GM12891 (cell line): ENCODE measurements around the gene HOXD4.

Experiments used
- PAX5 ChIP-seq: IDR thresholded peaks from 2 replicates; pipeline ENCODE4 v1.6.1; 2011; ENCODE audit warnings: low read length, moderate library complexity, mild to moderate bottlenecking; ENCODE audit not compliant: insufficient read depth, severe bottlenecking
- POLR2A ChIP-seq: IDR thresholded peaks from 2 replicates; pipeline ENCODE4 v1.6.1; 2011; ENCODE audit warnings: low read depth, low read length, control low read depth
- POLR2AphosphoS5 ChIP-seq: IDR thresholded peaks from 2 replicates; pipeline ENCODE4 v1.6.1; 2011; ENCODE audit warnings: low read depth, low read length, control low read depth
- POU2F2 ChIP-seq: IDR thresholded peaks from 2 replicates; pipeline ENCODE4 v1.6.1; 2011; ENCODE audit warnings: low read depth, mild to moderate bottlenecking, control low read depth, low read length, moderate library complexity
- SPI1 ChIP-seq: IDR thresholded peaks from 2 replicates; pipeline ENCODE4 v1.6.1; 2011; ENCODE audit warnings: low read depth, low read length, control low read depth
- TAF1 ChIP-seq: IDR thresholded peaks from 2 replicates; pipeline ENCODE4 v1.6.1; 2011; ENCODE audit warnings: low read depth, low read length, control low read depth

- TF ChIP-seq TAF1 (no peak), POLR2AphosphoS5 (no peak), POLR2A (no peak), SPI1 (no peak), PAX5 (no peak), POU2F2 (no peak)
Observed at GRCh38 chr2:176132205-176133171, 18.9 kb upstream of the HOXD4 start.
